IMR-90 (cell line): ENCODE measurements around the gene CPTP. TPM values are rescaled to one million over a fixed set of nuclear protein-coding genes. Genes with fewer than 3 reads are reported as not detected.
A peak's percentile ranks its signal among the peaks of the same experiment; 100 is the strongest.

Source experiments
- ATAC-seq: fragments of 200-7000 bp; cut with Tn5 transposase; 2 replicates; pipeline ENCODE4 v1.9.1; 2020; ENCODE audit warnings: low read depth, mild to moderate bottlenecking, moderate library complexity
- BruUV-seq: library from RNA; stranded (reverse); fragments of 400-500 nt; replicated peaks from 2 replicates; lab custom pipeline; 2021; lab: Mats Ljungman, UMichigan
- CTCF ChIA-PET: fragments of 300-600 bp; formaldehyde crosslinking; extraction: SDS; loops from one replicate; lab custom pipeline; 2021; ENCODE audit warnings: antibody characterized with exemption; lab: Yijun Ruan, JAX
- POLR2A ChIA-PET: fragments of 300-600 bp; sonication (Branson Sonifier 250); formaldehyde crosslinking; loops from one replicate; lab custom pipeline; 2022; ENCODE audit warnings: antibody characterized with exemption; ENCODE audit not compliant: unreplicated experiment; lab: Charles Lee
- DNase-seq: peaks from one replicate; pipeline ENCODE4 v3.0.0; 2013
- H2AFZ ChIP-seq: replicated peaks from 2 replicates; pipeline ENCODE3; 2013; ENCODE audit warnings: low read length, mild to moderate bottlenecking; ENCODE audit not compliant: poor library complexity
- H2AK5ac ChIP-seq: 2 replicates; pipeline ENCODE4 v1.6.1; 2013; ENCODE audit warnings: low read depth, low read length, inconsistent platforms
- H2AK9ac ChIP-seq: replicated peaks from 2 replicates; pipeline ENCODE3; 2013; ENCODE audit warnings: mild to moderate bottlenecking, low read depth, low read length, moderate library complexity; ENCODE audit not compliant: poor library complexity
- H2BK120ac ChIP-seq: 2 replicates; pipeline ENCODE4 v1.6.1; 2013; ENCODE audit warnings: low read depth, low read length, inconsistent platforms
- H2BK15ac ChIP-seq: 3 replicates; pipeline ENCODE4 v1.6.1; 2013; ENCODE audit warnings: low read depth, low read length, inconsistent platforms
- H2BK20ac ChIP-seq: 2 replicates; pipeline ENCODE4 v1.6.1; 2013; ENCODE audit warnings: low read depth, mild to moderate bottlenecking, inconsistent platforms, low read length, moderate library complexity
- H2BK5ac ChIP-seq: 2 replicates; pipeline ENCODE4 v1.6.1; 2013; ENCODE audit warnings: mild to moderate bottlenecking, low read depth, low read length, inconsistent platforms; ENCODE audit not compliant: poor library complexity, severe bottlenecking
- H3K14ac ChIP-seq: replicated peaks from 2 replicates; pipeline ENCODE4 v1.6.1; 2013; ENCODE audit warnings: low read depth, low read length, inconsistent platforms
- H3K18ac ChIP-seq: 2 replicates; pipeline ENCODE4 v1.6.1; 2013; ENCODE audit warnings: low read depth, low read length, control low read depth
- H3K23ac ChIP-seq: 2 replicates; pipeline ENCODE4 v1.6.1; 2013; ENCODE audit warnings: low read depth, low read length, inconsistent platforms
- H3K27ac ChIP-seq: 2 replicates; pipeline ENCODE4 v1.5.1; 2013; ENCODE audit warnings: mild to moderate bottlenecking, control low read depth, low read length; ENCODE audit not compliant: insufficient read depth
- H3K27me3 ChIP-seq: 2 replicates; pipeline ENCODE4 v1.6.1; 2013; ENCODE audit warnings: low read length; ENCODE audit not compliant: control insufficient read depth, insufficient read depth
- H3K36me3 ChIP-seq: 2 replicates; pipeline ENCODE4 v1.6.1; 2013; ENCODE audit warnings: low read length, mixed read lengths; ENCODE audit not compliant: control insufficient read depth, insufficient read depth
- H3K4ac ChIP-seq: 2 replicates; pipeline ENCODE4 v1.6.1; 2013; ENCODE audit warnings: low read depth, low read length, inconsistent platforms
- H3K4me1 ChIP-seq: 2 replicates; pipeline ENCODE4 v1.6.1; 2013; ENCODE audit warnings: low read length, mixed read lengths; ENCODE audit not compliant: control insufficient read depth, insufficient read depth
- H3K4me2 ChIP-seq: 2 replicates; pipeline ENCODE4 v1.6.1; 2013; ENCODE audit warnings: low read depth, mild to moderate bottlenecking, control low read depth, low read length, moderate library complexity
- H3K4me3 ChIP-seq: 2 replicates; pipeline ENCODE4 v1.5.1; 2013; ENCODE audit warnings: low read depth, mild to moderate bottlenecking, control low read depth, low read length, moderate library complexity; ENCODE audit not compliant: insufficient read depth
- H3K56ac ChIP-seq: 2 replicates; pipeline ENCODE4 v1.6.1; 2013; ENCODE audit warnings: low read length, inconsistent platforms; ENCODE audit not compliant: insufficient read depth; ENCODE audit errors: extremely low read depth
- H3K79me1 ChIP-seq, 2 experiments: 2 replicates each; pipeline ENCODE4 v1.6.1; 2013; ENCODE audit warnings: low read length in 2 of 2, inconsistent platforms in 1 of 2, low read depth in 1 of 2
- H3K9ac ChIP-seq: 2 replicates; pipeline ENCODE4 v1.6.1; 2013; ENCODE audit warnings: low read depth, low read length, control low read depth
- H3K9me1 ChIP-seq: 2 replicates; pipeline ENCODE4 v1.6.1; 2013; ENCODE audit warnings: low read length, inconsistent platforms; ENCODE audit not compliant: insufficient read depth
- H3K9me3 ChIP-seq: 2 replicates; pipeline ENCODE4 v1.6.1; 2013; ENCODE audit warnings: low read length; ENCODE audit not compliant: control insufficient read depth, insufficient read depth
- H4K20me1 ChIP-seq: 2 replicates; pipeline ENCODE4 v1.6.1; 2013; ENCODE audit warnings: low read length, inconsistent platforms; ENCODE audit not compliant: insufficient read depth
- H4K5ac ChIP-seq: 2 replicates; pipeline ENCODE4 v1.6.1; 2013; ENCODE audit warnings: mild to moderate bottlenecking, low read depth, low read length, control low read depth
- H4K8ac ChIP-seq, 2 experiments: 2 replicates each; pipeline ENCODE4 v1.6.1; 2013; ENCODE audit warnings: low read depth in 2 of 2, low read length in 2 of 2, control low read depth in 1 of 2, inconsistent platforms in 1 of 2
- H4K91ac ChIP-seq: 2 replicates; pipeline ENCODE4 v1.6.1; 2013; ENCODE audit warnings: low read depth, low read length, inconsistent platforms; ENCODE audit not compliant: insufficient read depth
- CHD1 ChIP-seq: IDR thresholded peaks from 2 replicates; pipeline ENCODE4 v1.6.1; 2012; ENCODE audit warnings: low read depth, low read length, improper control_type of control experiment
- MAZ ChIP-seq: IDR thresholded peaks from 2 replicates; pipeline ENCODE4 v1.6.1; 2012; ENCODE audit warnings: low read depth, mild to moderate bottlenecking, low read length, improper control_type of control experiment, moderate library complexity, borderline replicate concordance
- MXI1 ChIP-seq: IDR thresholded peaks from 2 replicates; pipeline ENCODE4 v1.6.1; 2012; ENCODE audit warnings: low read depth, mild to moderate bottlenecking, low read length, moderate library complexity, borderline replicate concordance
- WGBS, 2 experiments: methylation state at CpG; one replicate each; pipeline versions ENCODE4 v1.1.5 to v1.1.7; 2013; ENCODE audit warnings: missing lambda C conversion rate in 2 of 2; ENCODE audit not compliant: insufficient read length in 1 of 2; ENCODE audit errors: extremely low coverage in 2 of 2; 5-methylcytosine and 5-hydroxymethylcytosine counted together
- dilution Hi-C: fragments of 300-500 bp; cut with HindIII; formaldehyde crosslinking; loops from one replicate; pipeline ENCODE4 v1.14.3; 2018; ENCODE audit warnings: low sequenced_read_pairs; ENCODE audit not compliant: unreplicated experiment
- in situ Hi-C: fragments of 300-500 bp; cut with MboI; formaldehyde crosslinking; loops from 3 replicates; pipeline ENCODE4 v1.14.3; 2019; ENCODE audit warnings: low sequenced_read_pairs, inconsistent platforms, mixed read lengths
- intact Hi-C: fragments of 100-400 bp; cut with micrococcal nuclease; formaldehyde crosslinking; loops from 2 replicates; pipeline ENCODE4 v1.10.0; 2022
- polyA plus RNA-seq, 3 experiments: library from polyadenylated mRNA; depleted of rRNA; stranded (reverse); fragments of >200 nt; gene quantifications; 2 replicates each; pipeline ENCODE4 v1.2.3, GENCODE V29; 2012; ENCODE audit warnings: low replicate concordance in 1 of 3
- total RNA-seq: library from RNA; depleted of rRNA; stranded (reverse); fragments of >200 nt; gene quantifications from 2 replicates; pipeline ENCODE4 v1.2.3, GENCODE V29; 2012

Gene CPTP
- total and polyA plus RNA-seq, 2 of the 4 experiments (the other 2 are of a cell fraction), result 2.7 to 12.1 TPM

GRCh38 chr1:1355416-1355815, 30.8 kb downstream of the CPTP start:
- dilution Hi-C loops, result no loop called here
- H3K36me3 ChIP-seq, result peaks cover 39% of the 10 kb centered on the region
- H3K9ac ChIP-seq, result no peak overlapping the region
- no peak overlapping the region for H3K4me2 ChIP-seq
- intact Hi-C loops, result loop anchor here (5.0 kb wide), 1 partner anchor 48 kb away; the partner anchor contains the start of genes ACAP3 and PUSL1
- no peak overlapping the region for H3K18ac ChIP-seq
- H2BK15ac ChIP-seq, result no peak overlapping the region
- H3K4me3 ChIP-seq, result peak overlapping the region; percentile 35
- H2AK9ac ChIP-seq, result peak overlapping the region; percentile 55
- DNase-seq (peak; percentile 35), ATAC-seq (no peak)
- peaks cover 8 to 24% of the 10 kb centered on the region in 2 experiments; a peak in 3 of 4 replicates for H3K79me1 ChIP-seq
- H4K8ac ChIP-seq, result no peak overlapping the region
- TF ChIP-seq CHD1 (no peak), MAZ (peak; percentile 30; the same call in 1 of the 2 replicates), MXI1 (peak; percentile 51; the same call in 1 of the 2 replicates)
- no peak overlapping the region for H2BK120ac ChIP-seq
- no peaks in the 10 kb centered on the region for H3K9me3 ChIP-seq
- peak overlapping the region; percentile 58 for H2AFZ ChIP-seq
- no peak overlapping the region for H2AK5ac ChIP-seq
- ChIA-PET POLR2A (no interaction called here), CTCF (no interaction called here)
- H4K20me1 ChIP-seq, result peaks cover 55% of the 10 kb centered on the region
- H3K27me3 ChIP-seq, result no peaks in the 10 kb centered on the region
- WGBS, 2 experiments, result 1% methylated on average over 18 of the region's 52 CpGs; no CpG with 5 or more reads in 1 of the 2 experiments
- H4K5ac ChIP-seq, result no peak overlapping the region
- no peak overlapping the region for H3K23ac ChIP-seq
- no peak overlapping the region for H4K91ac ChIP-seq
- H3K14ac ChIP-seq, result no peak overlapping the region
- H3K27ac ChIP-seq, result peak overlapping the region; percentile 22; the same call in 1 of the 2 replicates
- no peak overlapping the region for H3K4ac ChIP-seq
- H2BK5ac ChIP-seq, result peak overlapping the region; percentile 18
- H3K9me1 ChIP-seq, result no peaks in the 10 kb centered on the region
- no peak overlapping the region for H3K56ac ChIP-seq
- in situ Hi-C loops, result no loop called here
- BruUV-seq, result no TSS peak
- no peak overlapping the region for H2BK20ac ChIP-seq
- peaks cover 38% of the 10 kb centered on the region for H3K4me1 ChIP-seq
